Brain microvascular endothelial cell (primary cell): ENCODE data around the gene SPRED2.
"Not testable (repeated sequence)": the region's sequence is repeated elsewhere in the genome, so short reads cannot be mapped to it uniquely, and the experiment has no call there.

Source experiments
- DNase-seq: peaks from one replicate; pipeline ENCODE4 v3.0.0-alpha.2; 2020
- H3K27ac ChIP-seq: fragments of 250-450 bp; sonication (Bioruptor Pico); 2 replicates; pipeline ENCODE4 v1.5.1; 2020; ENCODE audit warnings: mild to moderate bottlenecking, moderate library complexity
- H3K27me3 ChIP-seq: fragments of 250-450 bp; sonication (Bioruptor Pico); replicated peaks from 2 replicates; pipeline ENCODE4 v1.5.1; 2020; ENCODE audit warnings: mild to moderate bottlenecking
- H3K36me3 ChIP-seq: fragments of 250-450 bp; sonication (Bioruptor Pico); replicated peaks from 2 replicates; pipeline ENCODE4 v1.5.1; 2020; ENCODE audit warnings: mild to moderate bottlenecking
- H3K4me3 ChIP-seq: 2 replicates; pipeline ENCODE4 v1.5.1; 2011; ENCODE audit warnings: low read depth, mild to moderate bottlenecking, control low read depth, low read length, moderate library complexity
- in situ Hi-C: cut with HindIII; loops from 2 replicates; pipeline ENCODE4 v1.10.0; 2017; ENCODE audit warnings: low sequenced_read_pairs, low pct_ligation_motif_present
- TF ChIP-seq, protein P1 (sequence below): IDR thresholded peaks from 2 replicates; pipeline ENCODE4 v1.5.1; 2011; ENCODE audit warnings: low read depth, mild to moderate bottlenecking, moderate library complexity, low read length, control low read depth, inconsistent platforms; ENCODE audit errors: missing control alignments

The SPRED2 gene

DNA sequence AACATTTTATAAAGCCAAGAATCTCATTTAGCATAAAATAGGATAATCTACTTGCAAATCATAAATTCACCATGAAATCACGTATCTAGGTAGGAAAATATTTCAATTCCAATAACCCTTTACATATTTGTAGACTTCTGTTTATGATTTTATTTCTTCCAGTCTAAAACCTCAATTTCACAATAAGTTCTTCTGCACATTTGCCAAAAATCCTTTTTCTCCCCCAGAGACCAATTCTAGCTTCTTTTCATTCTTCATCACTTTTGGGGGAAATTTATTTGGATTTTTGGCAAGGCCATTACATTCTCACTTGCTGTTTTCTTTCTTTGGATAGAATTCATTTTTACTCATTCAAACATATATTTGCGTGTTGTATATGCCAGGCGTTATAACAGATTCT lies 86.8 kb downstream of the SPRED2 start:
- no peaks in the 10 kb centered on the region for H3K27me3 ChIP-seq
- TF ChIP-seq, protein P1, sequence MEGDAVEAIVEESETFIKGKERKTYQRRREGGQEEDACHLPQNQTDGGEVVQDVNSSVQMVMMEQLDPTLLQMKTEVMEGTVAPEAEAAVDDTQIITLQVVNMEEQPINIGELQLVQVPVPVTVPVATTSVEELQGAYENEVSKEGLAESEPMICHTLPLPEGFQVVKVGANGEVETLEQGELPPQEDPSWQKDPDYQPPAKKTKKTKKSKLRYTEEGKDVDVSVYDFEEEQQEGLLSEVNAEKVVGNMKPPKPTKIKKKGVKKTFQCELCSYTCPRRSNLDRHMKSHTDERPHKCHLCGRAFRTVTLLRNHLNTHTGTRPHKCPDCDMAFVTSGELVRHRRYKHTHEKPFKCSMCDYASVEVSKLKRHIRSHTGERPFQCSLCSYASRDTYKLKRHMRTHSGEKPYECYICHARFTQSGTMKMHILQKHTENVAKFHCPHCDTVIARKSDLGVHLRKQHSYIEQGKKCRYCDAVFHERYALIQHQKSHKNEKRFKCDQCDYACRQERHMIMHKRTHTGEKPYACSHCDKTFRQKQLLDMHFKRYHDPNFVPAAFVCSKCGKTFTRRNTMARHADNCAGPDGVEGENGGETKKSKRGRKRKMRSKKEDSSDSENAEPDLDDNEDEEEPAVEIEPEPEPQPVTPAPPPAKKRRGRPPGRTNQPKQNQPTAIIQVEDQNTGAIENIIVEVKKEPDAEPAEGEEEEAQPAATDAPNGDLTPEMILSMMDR, result no peak
- H3K27ac ChIP-seq, result no peak overlapping the region
- H3K4me3 ChIP-seq, result no peak overlapping the region
- in situ Hi-C loops, result no loop called here
- H3K36me3 ChIP-seq, result peaks cover 2% of the 10 kb centered on the region
- DNase-seq, result no peak

DNA sequence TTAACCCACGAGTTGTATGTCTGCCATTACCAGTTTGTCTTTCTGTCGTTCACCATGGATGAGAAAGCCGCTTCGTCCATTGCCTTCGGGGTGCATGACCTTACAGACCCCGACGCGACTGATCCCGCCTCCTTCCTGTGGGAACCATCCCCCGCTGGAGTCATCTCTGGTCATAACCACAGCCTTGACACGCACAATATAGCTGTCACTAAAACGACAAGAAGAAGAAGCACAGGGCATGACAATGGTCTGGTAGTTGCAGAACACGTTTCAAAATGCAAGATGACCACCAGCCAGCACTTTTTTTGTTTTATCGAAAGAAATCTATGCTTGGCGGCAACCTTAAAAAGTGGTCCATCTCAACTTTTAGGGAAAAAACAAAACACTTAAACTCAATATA lies 87.7 kb downstream of the SPRED2 start:
- in situ Hi-C loops, result no loop called here
- H3K27me3 ChIP-seq, result no peaks in the 10 kb centered on the region
- H3K4me3 ChIP-seq, result no peak overlapping the region
- H3K27ac ChIP-seq, result no peak overlapping the region
- no peak for DNase-seq
- peaks cover 4% of the 10 kb centered on the region for H3K36me3 ChIP-seq
- TF ChIP-seq, protein P1, result no peak

DNA sequence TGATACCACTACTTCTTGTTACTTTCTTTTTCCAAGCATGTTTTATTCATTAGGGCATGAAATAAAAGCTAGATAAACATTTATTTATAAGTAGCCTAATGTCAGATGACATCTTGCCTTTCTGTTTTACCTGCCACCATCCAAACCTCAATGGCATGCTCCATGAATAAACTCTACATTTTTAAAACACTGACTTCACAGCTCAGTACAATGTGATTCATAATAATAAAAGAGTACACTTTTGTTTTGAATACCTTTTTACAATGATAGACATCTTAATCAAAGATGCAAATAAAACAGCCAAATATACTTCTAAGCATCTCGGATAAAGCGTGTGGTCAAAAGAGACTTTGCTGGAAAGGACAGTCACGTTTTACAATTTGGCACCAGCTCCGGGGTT lies 88.2 kb downstream of the SPRED2 start:
- DNase-seq, result no peak
- H3K27ac ChIP-seq, result no peak overlapping the region
- H3K36me3 ChIP-seq, result peaks cover 4% of the 10 kb centered on the region
- in situ Hi-C loops, result no loop called here
- no peaks in the 10 kb centered on the region for H3K27me3 ChIP-seq
- no peak overlapping the region for H3K4me3 ChIP-seq
- TF ChIP-seq, protein P1, result no peak

DNA sequence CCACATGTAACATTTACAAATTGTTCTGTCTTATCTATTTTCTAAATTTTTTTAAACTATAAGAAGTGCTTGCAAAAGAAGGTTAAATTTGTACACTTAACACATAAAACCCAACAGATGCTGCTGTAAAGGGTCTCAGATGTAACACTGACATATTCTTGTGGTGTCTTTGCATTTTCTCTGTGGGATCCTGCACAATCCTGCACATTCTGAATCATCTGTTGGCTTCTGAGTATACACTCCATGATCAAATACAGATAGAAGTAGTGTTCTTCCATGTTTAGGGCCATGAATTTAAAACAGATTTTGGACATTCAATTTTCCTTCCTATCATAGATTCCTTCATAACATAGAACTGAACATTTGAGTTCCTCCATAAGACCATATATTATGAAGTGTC lies 89.0 kb downstream of the SPRED2 start:
- TF ChIP-seq, protein P1, result no peak
- no peak for DNase-seq
- no peak overlapping the region for H3K4me3 ChIP-seq
- H3K27me3 ChIP-seq, result no peaks in the 10 kb centered on the region
- in situ Hi-C loops, result no loop called here
- H3K27ac ChIP-seq, result no peak overlapping the region
- H3K36me3 ChIP-seq, result peaks cover 4% of the 10 kb centered on the region

DNA sequence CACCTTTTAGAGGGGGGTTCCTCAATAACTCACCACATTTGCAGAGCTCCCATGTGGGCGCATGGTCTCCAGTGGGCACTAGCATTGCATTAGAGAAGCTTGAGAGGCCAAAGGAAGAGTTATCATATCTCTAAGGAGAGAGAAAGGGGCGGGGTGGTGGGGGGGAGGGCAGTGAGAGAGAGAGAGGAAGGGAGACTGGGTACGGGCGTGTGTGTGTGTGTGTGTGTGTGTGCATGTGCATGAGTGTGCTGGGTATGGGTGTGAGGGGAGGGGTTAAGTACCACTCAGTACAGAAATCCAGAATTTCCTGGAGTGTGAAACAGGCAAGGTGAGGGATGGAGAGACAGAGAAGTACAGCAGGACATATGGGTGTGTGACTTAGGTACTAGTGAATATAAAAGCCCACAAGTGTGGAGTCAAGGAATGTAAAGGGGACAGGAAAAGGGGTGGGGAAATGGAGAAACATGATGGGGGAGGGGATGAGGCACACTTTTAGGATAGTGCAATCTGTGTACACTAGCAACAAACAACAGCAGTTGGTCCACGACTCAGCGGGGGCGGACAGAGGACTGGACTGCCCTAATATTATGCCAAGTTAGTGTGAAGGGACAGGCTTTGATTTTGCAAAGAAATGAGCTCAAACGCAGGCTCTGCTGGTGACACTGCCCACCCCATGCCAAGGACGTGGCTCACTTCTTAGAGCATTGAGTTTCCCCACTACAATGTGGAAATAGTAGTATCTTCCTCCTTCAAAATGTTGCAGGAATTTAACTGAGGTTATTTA lies 91.3 kb downstream of the SPRED2 start:
- no peak overlapping the region for H3K27ac ChIP-seq
- TF ChIP-seq, protein P1, result no peak
- H3K36me3 ChIP-seq, result peaks cover 4% of the 10 kb centered on the region
- H3K4me3 ChIP-seq, result no peak overlapping the region
- in situ Hi-C loops, result no loop called here
- H3K27me3 ChIP-seq, result no peaks in the 10 kb centered on the region
- DNase-seq, result no peak

DNA sequence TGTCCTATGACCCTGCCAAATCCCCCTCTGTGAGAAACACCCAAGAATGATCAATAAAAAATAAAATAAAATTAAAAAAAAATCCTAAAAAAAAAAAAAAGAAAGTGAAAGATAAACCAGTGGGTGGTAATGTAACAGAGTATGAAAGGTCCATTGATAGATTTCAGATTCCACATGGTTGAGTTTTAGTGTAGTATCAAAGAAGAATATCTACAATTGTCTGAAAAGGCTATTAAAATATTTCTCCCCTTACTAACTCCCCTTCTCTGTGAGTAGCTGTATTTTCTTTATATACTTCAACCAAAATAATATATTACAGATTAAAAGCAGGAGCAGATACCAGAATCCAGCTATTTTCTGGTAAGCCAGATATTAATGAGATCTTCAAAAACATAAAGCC lies 92.8 kb downstream of the SPRED2 start:
- in situ Hi-C loops, result no loop called here
- no peak overlapping the region for H3K27ac ChIP-seq
- TF ChIP-seq, protein P1, result no peak
- no peak overlapping the region for H3K4me3 ChIP-seq
- H3K27me3 ChIP-seq, result no peaks in the 10 kb centered on the region
- no peak for DNase-seq
- H3K36me3 ChIP-seq, result peaks cover 4% of the 10 kb centered on the region

DNA sequence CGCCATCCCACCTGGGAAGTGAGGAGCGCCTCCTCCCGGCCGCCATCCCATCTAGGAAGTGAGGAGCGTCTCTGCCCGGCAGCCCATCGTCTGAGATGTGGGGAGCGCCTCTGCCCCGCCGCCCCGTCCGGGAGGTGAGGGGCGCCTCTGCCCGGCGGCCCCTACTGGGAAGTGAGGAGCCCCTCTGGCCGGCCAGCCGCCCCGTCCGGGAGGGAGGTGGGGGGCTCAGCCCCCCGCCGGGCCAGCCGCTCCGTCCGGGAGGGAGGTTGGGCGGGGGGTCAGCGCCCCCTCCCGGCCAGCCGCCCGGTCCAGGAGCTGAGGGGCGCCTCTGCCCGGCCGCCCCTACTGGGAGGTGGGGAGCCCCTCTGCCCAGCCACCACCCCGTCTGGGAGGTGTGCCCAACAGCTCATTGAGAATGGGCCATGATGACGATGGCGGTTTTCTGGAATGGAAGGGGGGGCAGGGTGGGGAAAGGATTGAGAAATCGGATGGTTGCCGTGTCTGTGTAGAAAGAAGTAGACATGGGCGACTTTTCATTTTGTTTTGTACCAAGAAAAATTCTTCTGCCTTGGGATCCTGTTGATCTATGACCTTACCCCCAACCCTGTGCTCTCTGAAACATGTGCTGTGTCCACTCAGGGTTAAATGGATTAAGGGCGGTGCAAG lies 93.4 kb downstream of the SPRED2 start:
- H3K4me3 ChIP-seq, H3K27me3 ChIP-seq, DNase-seq, H3K27ac ChIP-seq, in situ Hi-C loops: not testable (repeated sequence)
- H3K36me3 ChIP-seq, result peaks cover 10% of the 10 kb centered on the region

DNA sequence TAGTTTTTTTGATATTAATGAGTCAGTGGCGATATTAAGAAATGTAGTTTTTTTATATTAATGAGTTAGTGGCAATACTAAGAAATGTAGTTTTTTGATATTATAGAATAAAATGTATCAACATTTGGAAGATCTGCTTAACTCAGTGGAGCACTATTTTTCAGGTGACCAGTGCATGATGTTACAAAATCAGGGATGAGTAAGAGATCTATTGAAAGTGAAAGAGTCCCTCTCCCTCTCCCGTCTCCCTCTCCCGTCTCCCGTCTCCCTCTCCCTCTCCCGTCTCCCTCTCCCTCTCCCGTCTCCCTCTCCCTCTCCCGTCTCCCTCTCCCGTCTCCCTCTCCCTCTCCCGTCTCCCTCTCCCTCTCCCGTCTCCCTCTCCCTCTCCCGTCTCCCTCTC lies 94.5 kb downstream of the SPRED2 start:
- in situ Hi-C loops, H3K4me3 ChIP-seq, DNase-seq: not testable (repeated sequence)

More for the DNA sequence above, 94.5 kb downstream of the SPRED2 start:
- not testable (repeated sequence) for H3K27ac ChIP-seq, H3K27me3 ChIP-seq
- peaks cover 13% of the 10 kb centered on the region for H3K36me3 ChIP-seq
